GM21723 (cell line): ENCODE data around the gene CCL14.
"Not testable (repeated sequence)": the region's sequence is repeated elsewhere in the genome, so short reads cannot be mapped to it uniquely, and the experiment has no call there.

Experiments
- ATAC-seq: cut with Tn5 transposase; IDR thresholded peaks from one replicate; pipeline ENCODE4 v1.9.1; 2021; ENCODE audit warnings: mild to moderate bottlenecking, moderate library complexity; ENCODE audit not compliant: unreplicated experiment

CCL14 gene

DNA sequence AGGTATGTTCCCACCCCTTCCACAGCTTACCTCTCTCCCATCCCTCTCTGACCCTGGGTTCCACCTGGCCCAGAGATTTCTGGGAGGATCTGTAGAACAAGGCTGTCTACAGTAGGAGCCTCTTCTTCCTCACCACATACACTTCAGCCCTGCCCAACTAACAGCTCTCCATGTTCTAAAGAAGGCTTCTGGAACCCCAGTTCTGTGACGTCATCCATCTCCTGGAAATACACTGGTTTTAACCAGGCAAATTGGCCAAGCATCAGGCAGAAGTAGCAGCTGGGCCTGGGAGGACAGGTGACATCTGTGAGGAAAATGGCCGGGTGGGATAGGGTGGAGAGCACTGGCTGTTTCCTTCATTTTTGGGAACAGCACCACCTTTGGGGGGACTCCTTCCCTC lies 43.0 kb downstream of the CCL14 start, which contains the start of gene LYZL6:
Gene LYZL6, minus strand, starts transcription at position 177 of the 400 bp plus-strand sequence. CDS start 4,357 bp downstream, outside the sequence.
- ATAC-seq: no peak

DNA sequence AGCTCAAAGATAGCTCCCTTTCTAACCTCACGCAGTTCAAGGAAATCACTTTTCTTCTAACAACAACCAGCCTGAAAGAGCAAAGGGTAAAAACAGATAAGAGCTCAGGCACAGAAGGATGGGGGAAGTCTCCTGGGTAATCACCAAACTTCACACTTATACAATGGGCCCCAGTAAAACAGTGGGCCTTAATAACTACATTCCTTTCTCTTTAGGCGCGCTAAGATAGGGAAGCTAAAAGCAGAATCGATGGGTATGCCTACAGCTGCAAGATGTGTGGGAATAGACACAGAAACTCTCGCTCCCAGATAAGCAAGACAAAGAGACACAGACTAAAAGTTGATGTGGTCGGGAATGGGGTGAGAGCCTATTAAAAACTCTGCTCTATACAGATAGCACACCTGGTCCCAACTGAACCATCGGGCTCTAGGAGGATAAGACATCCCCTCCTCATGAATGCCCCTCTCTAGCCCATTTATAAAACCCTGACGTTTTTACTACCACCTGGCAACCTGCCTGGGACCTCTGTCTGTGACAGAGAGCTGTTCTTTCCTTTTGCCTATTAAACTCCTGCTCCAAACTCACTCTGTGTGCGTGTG lies 43.8 kb downstream of the CCL14 start:
- no peak for ATAC-seq

DNA sequence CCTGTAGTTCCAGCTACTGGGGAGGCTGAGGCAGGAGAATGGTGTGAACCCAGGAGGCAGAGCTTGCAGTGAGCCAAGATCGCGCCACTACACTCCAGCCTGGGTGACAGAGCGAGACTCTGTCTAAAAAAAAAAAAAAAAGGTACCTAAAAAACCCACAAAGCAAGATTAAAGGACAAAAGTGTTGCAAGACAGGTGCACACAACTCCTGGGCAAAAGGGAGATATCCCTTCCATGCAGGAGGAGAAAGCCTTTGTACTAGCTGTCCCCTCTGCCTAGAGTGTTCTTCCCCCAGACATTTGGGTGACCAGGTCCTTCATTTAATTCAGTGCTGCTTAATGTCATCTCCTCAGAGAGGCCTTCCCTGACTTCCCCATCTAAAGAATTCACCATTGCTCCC lies 48.0 kb downstream of the CCL14 start:
- ATAC-seq: not testable (repeated sequence)

DNA sequence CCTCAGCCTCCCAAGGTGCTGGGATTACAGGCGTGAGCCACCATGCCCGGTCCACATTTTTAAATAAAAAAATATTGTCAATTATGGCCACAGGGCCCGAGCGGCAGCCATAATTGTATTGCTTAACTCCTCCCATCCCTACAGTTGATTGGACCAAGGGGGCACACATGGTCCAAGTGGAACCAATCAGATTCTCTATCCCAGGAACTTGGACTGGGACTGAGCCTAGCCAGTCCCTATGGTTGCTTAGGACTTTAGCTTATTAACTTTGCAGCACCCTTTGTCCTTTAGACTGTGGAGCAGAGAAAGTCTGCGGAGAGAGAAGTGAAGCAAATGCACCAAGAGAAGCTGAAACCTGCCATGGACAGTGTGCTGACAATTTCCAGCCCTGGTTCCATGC lies 50.5 kb downstream of the CCL14 start:
- no peak for ATAC-seq

DNA sequence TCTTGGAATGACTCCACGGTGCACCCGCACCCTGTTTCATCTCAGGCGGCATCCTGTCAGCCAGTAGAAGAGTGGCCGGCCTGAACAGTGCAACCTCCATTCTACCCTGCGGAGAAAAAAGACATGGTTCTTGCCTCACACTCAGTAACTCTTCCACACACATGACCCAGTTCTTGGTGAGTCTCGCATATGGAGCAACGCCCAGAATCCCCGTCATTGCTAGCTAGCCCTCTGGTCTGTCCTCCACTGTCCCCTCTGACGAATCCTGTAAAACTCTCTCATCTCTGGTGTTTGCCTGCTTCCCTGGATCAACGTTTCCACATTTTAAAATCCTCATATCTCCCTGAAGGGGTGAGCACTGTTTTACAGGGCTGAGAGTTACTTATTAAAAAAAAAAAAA lies 51.8 kb downstream of the CCL14 start:
- ATAC-seq: no peak
